GM18498 (cell line): Measurements from ENCODE around the gene PANK4.

Experiments used
- ATAC-seq: cut with Tn5 transposase; IDR thresholded peaks from one replicate; pipeline ENCODE4 v1.9.1; 2021; ENCODE audit warnings: mild to moderate bottlenecking, moderate library complexity; ENCODE audit not compliant: unreplicated experiment

Gene PANK4

GRCh38 chr1:2546515-2547209 lies 20.3 kb upstream of the PANK4 start:
- ATAC-seq: peak; percentile 33

DNA sequence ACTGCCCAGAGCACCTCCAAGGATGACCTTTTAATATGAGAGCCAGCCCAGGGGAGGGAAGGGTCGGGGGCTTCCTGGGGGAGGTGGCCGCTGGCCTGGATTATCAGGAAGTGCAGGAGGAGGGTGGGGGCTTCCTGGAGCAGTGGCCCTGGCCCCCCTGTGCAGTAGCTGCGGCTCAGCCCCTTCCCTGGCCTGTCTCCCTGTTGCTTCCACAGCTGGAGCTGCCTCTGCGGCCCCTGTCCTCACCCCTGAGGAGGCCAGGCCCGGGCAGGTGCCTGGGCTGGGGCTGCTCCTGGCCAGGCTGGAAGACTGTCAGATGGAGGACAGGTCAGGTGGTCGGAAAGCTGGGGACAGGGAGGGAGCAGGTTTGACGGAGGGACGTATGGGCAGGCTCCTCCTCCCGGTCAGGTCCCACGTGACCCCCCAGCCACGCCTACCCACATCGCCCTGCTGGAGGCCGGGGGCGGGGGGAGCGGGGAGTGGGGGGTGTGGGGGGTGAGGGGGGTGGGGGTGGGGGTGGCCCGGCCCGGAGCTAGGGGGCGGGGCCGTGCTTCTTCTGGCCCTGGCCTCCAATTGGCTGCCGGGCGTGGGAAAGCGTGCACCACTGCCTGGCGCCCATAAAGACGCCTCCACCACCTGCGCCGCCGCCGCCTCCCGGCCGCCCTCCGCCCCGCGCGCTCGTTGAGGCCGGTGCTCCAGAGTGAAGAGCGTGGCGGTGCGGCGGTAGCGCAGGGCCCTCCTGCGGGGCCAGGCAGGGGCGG lies 19.5 kb upstream of the PANK4 start:
- ATAC-seq: peak; percentile 38

- ATAC-seq: no peak
These were observed 18.7 kb upstream of the PANK4 start for GRCh38 chr1:2544875-2545640.

DNA sequence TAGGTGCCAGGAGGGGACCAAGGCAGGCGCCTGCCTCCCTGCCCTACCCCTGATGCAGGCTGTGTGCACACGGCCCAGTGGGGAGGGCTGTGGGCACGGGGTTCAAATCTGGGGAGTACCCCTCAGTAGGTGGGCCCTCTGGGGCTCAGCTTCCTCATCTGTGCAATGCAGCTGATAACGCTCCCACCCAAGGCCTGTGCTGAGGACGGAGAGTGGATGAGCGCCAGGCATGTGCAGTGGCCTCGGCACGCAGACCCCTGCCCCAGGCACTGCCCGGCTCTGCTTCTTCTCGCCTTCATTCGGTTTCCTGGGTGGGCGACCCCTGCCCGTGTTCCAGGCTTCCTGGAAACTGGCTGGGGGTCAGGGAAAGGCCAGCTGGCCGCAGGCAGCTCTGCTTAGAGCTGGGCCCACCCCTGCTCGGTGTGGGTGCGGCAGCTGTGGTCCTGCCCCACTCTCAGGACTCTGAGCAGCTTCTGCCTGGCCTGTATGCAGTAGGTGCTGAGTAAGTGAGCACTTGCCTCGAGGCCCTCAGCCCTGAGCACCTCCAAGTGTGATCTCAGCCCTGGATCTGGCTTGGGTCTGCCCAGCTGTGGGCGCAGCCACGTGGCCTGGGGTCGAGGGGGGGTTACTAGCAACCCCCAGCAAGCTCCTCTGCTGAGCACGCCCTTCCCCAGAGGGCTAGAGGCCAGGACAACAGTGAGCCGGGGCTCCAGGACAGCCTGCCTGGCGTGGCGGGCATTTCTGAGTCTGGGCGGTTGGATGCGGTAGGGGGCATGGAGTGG lies 17.9 kb upstream of the PANK4 start:
- no peak for ATAC-seq

GRCh38 chr1:2543543-2544092 lies 17.2 kb upstream of the PANK4 start:
- no peak for ATAC-seq

DNA sequence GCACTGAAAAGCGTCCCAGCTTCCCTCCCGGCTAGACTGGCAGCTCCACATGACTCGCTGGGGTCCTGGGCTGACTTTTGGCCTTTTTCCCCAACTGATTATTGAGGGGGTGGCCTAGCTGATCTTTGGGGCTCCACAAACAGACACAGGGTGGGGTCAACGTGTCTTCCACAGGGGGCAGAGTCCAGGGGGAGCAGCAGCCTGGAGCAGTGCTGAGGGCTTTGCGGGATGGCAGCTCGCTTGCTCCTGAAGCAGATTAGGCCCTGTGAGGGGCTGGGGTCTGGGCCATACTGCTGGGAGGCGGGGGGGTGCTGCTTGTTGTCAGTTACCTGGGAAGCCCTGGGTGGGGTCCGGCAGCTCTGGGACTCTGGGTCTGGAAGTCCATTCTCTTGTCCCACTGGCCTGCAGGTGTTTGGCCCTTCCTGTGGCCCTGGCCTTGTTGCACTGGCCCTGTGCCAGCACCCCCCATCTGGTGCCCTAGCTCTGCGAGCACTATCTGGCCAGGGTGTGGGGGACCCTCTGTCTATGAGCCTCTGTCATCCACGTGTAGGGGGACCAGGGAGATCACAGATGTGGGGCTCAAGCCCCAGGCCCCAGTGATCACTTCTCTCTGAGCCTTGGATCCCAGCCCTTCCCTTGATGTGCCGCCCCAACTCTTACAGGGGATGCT lies 16.0 kb upstream of the PANK4 start:
- ATAC-seq: no peak

DNA sequence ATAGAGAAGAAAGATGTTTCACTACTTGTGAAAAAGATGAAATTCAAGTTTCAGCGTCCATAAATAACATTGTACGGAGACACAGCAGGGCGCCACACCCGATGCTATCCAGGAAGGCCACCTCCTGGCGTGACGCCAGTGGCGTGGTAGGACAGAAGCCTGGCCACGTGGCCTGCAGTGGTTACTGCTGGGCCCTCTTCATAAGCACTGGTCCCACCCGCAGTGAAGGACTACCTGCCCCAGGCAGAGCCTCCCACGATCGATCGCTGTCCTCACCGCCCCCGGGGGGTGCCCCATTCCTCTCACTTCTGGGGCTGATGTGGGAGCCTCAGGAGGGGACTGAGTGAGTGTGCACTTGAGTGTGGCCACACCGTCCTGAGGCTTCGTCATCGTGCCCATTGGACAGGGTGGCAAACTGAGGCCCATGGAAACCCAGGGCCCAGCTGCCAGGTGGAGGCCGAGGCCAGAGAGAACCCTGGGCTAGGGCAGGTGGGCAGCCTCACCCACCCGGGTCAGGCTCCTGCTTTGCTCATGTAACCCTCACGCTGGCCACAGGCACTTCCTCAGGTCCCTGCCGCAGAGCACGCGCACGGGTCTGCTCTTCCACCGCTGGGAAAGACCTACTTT lies 15.3 kb upstream of the PANK4 start:
- ATAC-seq: no peak

DNA sequence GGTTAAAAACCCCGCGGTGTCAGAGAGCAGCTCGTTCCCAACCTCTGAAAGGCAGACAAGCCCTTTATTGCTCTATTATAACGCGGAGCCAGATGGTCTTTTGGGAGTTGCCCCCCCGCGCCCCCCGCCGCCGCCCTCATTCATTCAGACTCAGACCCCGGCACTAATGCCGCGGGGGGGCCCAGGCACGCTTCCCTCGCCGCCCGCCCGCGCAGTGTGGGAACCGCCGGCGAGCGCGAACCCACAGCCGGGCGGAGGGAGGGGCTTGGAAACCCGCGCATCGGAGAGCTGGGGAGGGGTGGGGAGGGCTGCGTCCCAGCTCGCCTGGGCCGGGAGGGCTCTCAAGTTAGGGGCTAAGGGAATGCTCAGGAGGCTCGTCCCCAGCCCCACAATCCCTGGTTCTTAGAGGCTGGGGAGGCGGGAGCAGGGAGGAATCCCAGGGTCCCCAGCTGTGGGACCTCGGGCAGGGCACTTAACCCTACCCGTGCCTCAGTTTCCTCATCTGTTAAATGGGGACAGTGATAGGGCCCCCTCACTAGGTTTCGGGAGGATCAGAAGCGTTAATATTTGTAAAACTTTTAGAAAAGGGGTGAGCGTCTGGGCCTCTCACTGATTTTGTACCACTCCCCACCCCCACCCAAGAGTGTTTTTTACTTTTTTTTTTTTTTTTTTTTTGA lies 14.6 kb upstream of the PANK4 start:
- no peak for ATAC-seq

- ATAC-seq: no peak
These were observed 13.0 kb upstream of the PANK4 start for GRCh38 chr1:2539312-2539907.

DNA sequence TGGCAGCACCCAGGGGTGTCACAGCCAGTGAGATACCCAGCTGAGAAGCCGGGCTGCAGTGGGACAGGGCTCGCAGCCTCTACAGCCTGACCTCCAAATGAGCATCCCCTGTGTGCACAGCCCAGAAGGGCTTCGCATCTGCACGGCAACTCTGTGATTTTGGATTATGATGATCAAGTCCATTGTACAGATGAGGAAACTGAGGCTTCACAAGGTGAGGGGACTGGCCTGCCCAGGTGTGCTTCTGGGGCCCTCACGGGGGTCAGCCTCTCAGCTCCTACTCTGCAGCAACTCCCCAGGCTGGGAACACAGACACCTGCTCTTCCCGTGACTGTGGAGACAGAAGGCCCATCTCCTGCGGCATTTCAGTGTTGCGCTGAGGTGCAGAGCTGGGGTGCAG lies 12.5 kb upstream of the PANK4 start:
- ATAC-seq: no peak

DNA sequence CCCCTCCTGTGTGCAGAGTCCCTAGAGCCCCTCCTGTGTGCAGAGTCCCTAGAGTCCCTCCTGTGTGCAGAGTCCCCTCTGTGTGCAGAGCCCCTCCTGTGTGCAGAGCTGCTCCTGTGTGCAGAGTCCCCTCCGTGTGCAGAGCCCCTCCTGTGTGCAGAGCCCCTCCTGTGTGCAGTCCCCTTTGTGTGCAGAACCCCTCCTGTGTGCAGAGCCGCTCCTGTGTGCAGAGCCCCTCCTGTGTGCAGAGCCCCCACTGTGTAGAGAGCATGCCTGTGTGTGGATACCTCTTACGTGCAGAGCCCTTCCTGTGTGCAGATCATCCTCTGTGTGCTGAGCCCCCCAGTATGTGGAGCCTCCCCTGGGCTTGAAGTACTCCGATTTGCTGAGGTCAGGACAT lies 12.0 kb upstream of the PANK4 start:
- ATAC-seq: no peak

GRCh38 chr1:2537784-2538115 lies 11.4 kb upstream of the PANK4 start:
- no peak for ATAC-seq

DNA sequence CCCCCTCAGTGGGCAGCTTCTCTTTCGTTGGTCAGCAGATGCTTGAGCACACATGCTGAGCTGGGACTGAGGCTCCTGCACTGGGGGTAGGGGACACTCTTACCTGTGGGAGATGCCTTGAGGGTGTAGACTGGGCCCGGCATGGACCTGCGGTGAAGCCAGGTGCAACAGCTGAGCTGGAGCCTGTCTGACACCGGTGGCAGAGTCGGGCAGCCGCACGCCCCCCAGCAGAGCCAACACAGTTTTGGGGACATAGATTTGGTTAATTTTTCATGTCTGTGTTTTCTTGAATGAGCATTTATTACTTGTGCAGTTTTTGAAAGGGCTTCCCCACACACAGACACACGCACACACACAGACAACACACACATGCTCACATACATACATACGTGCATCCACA lies 9.6 kb upstream of the PANK4 start:
- no peak for ATAC-seq

DNA sequence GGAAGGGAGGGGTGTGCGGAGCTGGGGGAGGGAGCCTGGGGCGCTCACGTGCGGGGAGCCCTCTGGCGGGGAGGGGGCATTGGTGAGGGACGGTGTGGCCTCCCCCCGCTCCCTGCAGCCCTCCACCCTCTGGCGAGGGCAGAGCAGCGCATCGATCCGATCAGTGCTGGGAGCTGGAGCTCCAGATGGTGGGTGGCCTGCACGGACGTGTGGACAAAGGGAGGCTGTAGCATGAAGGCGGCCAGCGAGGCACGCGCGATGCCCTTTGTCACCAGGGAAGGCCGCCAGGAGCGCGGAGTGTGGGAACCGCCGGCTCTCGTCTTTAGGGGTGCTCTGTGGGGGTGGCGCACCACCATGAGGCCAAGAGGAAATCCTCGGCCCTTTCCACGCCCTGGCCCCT lies 9.1 kb upstream of the PANK4 start:
- ATAC-seq: no peak

- no peak for ATAC-seq
These were observed 8.5 kb upstream of the PANK4 start for GRCh38 chr1:2534687-2535441.

DNA sequence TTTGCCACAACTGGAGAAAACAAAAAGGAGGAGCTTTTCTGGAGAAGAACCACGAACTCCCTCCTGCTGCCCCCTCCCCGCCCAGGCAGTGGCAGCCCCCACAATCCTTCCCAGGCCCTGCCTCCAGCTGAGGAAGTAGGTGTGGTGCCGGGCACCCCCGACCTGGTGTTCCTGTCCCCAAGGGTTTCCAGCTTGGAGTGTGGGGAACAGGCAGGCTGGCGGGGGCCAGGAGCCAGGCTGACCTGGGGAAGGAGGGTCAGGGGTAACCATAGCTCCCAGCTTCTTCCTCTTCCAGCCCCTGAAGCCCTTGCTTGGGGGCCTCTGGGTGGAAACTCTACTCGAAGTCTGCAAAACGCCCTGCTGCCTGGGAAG lies 7.9 kb upstream of the PANK4 start:
- ATAC-seq: no peak

GRCh38 chr1:2533365-2533764 lies 7.0 kb upstream of the PANK4 start:
- ATAC-seq: no peak

- no peak for ATAC-seq
These were observed 6.2 kb upstream of the PANK4 start for GRCh38 chr1:2532485-2533160.
